GM18861 (cell line): ENCODE measurements around the gene COL17A1.
A peak's percentile ranks its signal among the peaks of the same experiment; 100 is the strongest.

Experiments
- ATAC-seq: cut with Tn5 transposase; IDR thresholded peaks from one replicate; pipeline ENCODE4 v1.9.1; 2021; ENCODE audit not compliant: unreplicated experiment

The COL17A1 gene

GRCh38 chr10:103991393-103992128, 94.1 kb downstream of the COL17A1 start:
- no peak for ATAC-seq

- ATAC-seq: no peak
Observed at GRCh38 chr10:103990531-103990930, 95.1 kb downstream of the COL17A1 start.

GRCh38 chr10:103990121-103990520, 95.6 kb downstream of the COL17A1 start:
- no peak for ATAC-seq

GRCh38 chr10:103986360-103986759, 99.3 kb downstream of the COL17A1 start:
- no peak for ATAC-seq

- ATAC-seq: no peak
Observed at GRCh38 chr10:103985726-103986125, 100.0 kb downstream of the COL17A1 start.

GRCh38 chr10:103983367-103983911, 102.2 kb downstream of the COL17A1 start:
- peak; percentile 79 for ATAC-seq

GRCh38 chr10:103982639-103983038, 103.0 kb downstream of the COL17A1 start:
- ATAC-seq: no peak
